Erythroblast (primary cell): ENCODE results near the gene MUC2.

Source experiments
- GATA1 ChIP-seq: IDR thresholded peaks from 2 replicates; pipeline ENCODE4 v1.6.1; 2011; ENCODE audit warnings: low read depth, mild to moderate bottlenecking, control low read depth, low read length, moderate library complexity
- POLR2A ChIP-seq: IDR thresholded peaks from 2 replicates; pipeline ENCODE4 v1.6.1; 2011; ENCODE audit warnings: mild to moderate bottlenecking, low read length

GRCh38 chr11:1032310-1032891 is 42.3 kb upstream of the MUC2 start:
- TF ChIP-seq POLR2A (no peak), GATA1 (no peak)
